GM12873 (cell line): ENCODE measurements around the gene DNAJC7.

Experiments
- CTCF ChIP-seq: IDR thresholded peaks from 2 replicates; pipeline ENCODE4 v1.5.1; 2012; ENCODE audit warnings: low read depth, mild to moderate bottlenecking, moderate library complexity, low read length, control low read depth; ENCODE audit not compliant: insufficient read depth; ENCODE audit errors: missing control alignments

DNAJC7 gene

DNA sequence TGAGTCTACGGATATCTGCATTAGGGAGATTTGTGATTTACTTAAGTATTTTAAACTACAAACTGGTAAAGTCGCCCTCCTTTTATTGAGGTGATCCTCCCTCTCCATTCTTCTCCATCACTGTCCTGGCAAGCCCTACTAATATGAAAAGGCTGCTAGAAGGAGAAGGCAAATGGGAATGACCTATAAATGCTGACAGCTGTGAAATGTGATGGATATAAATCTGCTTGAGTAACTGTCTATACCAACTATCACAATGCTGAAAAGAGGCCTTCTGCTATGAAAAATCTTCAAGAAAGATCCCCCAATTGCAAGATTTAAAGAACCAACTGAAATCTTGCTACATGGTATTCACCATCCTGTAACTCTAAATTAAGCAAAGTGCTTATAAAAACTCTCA, 15.5 kb downstream of the DNAJC7 start:
- TF ChIP-seq CTCF, result no peak

DNA sequence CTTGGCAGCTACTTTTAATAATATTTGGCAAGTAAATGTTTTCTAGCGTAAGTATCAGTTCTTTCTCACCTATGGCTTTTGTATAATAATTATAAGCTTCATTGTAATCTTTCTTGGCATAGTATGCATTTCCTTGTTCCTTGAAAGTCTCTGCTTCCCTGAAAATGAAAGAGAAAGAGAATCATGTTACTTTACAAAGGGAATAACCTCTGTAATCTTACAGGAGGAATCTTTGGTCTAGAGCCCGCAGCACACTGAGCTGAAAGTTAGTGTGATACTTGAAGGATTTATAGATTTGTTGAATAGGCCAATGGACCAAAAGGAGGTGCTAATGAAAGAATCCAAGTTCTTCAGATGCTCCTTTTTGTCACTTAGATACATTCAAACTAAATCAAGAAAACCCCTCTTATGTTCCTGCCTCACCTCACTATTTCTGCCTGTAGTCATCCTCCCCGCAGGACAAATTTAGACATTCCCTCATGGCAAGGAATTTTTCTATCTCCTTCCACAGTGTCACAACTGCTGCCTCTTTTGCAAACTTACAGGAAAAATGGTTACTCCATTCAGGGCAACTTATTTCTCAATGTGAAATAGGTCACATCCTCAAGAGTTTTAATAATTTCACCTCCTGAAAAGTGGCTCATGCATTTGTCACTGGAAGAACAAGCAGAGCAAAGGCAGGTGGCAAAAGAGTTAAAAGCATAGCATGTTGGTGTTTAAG, 16.7 kb downstream of the DNAJC7 start:
- no peak for TF ChIP-seq CTCF

- no peak for TF ChIP-seq CTCF
These were observed 18.7 kb downstream of the DNAJC7 start for GRCh38 chr17:41998497-41998896.

DNA sequence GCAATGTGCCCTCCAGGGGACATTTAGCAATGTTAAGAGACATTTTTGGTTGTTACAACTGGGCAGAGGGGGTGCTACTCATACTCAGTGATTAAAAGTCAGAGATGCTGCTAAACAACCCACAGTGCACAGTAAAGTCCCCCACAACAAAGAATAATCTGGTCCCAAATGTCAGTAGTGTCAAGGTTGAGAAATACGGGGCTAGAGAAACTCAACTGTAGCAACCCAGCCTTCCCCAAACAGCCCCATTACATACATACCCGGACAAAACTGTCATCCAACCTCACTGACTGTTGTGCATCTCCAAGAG, 20.4 kb downstream of the DNAJC7 start:
- TF ChIP-seq CTCF, result no peak

GRCh38 chr17:41992576-41992975, 24.7 kb downstream of the DNAJC7 start:
- TF ChIP-seq CTCF, result no peak

DNA sequence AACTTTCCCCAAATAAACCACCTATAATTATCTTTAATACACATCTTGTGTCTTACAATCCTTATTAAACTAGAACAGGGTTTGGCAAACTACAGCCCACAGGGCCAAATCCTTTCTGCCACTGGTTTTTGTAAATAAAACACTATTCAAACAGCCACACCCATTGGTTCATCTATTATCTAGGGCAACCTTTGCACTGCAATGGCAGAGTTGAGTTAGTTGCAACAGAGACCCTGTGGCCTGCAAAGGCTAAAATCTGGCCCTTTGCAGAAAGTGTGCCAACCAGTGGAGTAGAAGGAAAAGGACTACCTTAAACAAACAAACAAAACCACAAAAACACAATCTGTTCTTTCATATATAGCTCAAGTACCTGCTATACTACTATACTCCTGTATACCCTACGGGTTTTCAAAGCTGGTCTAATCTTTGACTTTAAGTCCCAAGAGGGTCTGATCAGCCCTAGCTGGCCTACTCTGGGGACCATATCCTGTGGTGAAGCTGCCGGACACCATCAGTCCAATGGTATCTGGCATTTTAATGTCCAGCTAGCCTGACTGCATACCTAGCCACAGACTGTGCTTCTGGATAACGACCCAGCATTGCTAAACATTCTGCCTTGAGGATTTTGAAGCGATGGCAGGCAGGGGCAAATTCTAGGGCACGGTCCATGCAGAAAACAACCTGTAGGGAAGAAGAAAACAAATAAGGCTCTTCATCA, 27.4 kb downstream of the DNAJC7 start:
- TF ChIP-seq CTCF, result no peak

- TF ChIP-seq CTCF, result no peak
These were observed 28.8 kb downstream of the DNAJC7 start for GRCh38 chr17:41988418-41988817.
